Endothelial cell of umbilical vein (primary cell): ENCODE measurements around the gene MYMK.

ENCODE experiments used
- EZH2 ChIP-seq: IDR thresholded peaks from 2 replicates; pipeline ENCODE4 v1.6.1; 2012; ENCODE audit warnings: borderline replicate concordance, low read depth, mild to moderate bottlenecking, moderate library complexity, low read length, inconsistent platforms; ENCODE audit not compliant: severe bottlenecking
- GATA2 ChIP-seq: IDR thresholded peaks from 2 replicates; pipeline ENCODE4 v1.7.0; 2011; ENCODE audit warnings: low read depth, mild to moderate bottlenecking, moderate library complexity, mixed read lengths, low read length; ENCODE audit not compliant: insufficient read length, insufficient read depth
- JUN ChIP-seq: IDR thresholded peaks from 2 replicates; pipeline ENCODE4 v1.6.1; 2011; ENCODE audit warnings: borderline replicate concordance, low read depth; ENCODE audit not compliant: insufficient read length, insufficient read depth
- POLR2A ChIP-seq: IDR thresholded peaks from 2 replicates; pipeline ENCODE4 v1.6.1; 2012; ENCODE audit warnings: low read depth, mild to moderate bottlenecking, control low read depth, low read length
- POLR2AphosphoS5 ChIP-seq: IDR thresholded peaks from 2 replicates; pipeline ENCODE4 v1.6.1; 2012; ENCODE audit warnings: low read depth, mild to moderate bottlenecking, control low read depth, low read length, moderate library complexity; ENCODE audit not compliant: insufficient read depth
- TF ChIP-seq, protein P1 (sequence below), 2 donors: IDR thresholded peaks; 1 replicate in 1 of 2; 2 replicates in 1 of 2; pipeline ENCODE4 v1.5.1; 2011; ENCODE audit warnings: low read length in 2 of 2, mild to moderate bottlenecking in 2 of 2, moderate library complexity in 2 of 2, control low read depth in 1 of 2, inconsistent platforms in 1 of 2, low read depth in 1 of 2; ENCODE audit not compliant: insufficient read depth in 1 of 2; ENCODE audit errors: extremely low read depth in 1 of 2
- TF ChIP-seq, protein P2 (sequence below): IDR thresholded peaks from 2 replicates; pipeline ENCODE4 v1.6.1; 2011; ENCODE audit not compliant: insufficient read depth, insufficient read length

DNA sequence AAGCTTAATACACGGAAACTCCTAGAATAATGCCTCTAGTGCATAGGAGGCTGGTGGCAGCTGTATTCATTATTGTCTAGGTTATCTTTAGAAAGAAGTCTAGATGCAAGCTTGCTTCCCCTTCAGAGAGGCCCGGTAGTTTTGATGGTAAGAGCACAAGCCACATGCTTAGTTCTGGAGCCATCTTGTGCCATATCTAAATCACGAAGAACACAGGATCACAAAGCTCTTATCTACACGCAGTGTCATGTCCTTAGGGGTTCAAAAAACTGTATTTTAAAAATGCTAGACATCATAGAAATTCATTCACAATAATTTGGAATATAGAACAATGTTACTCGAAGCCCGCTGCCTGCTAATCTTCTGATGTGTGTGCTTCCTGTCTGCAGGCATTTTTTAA is 58.8 kb downstream of the MYMK start:
- TF ChIP-seq JUN (no peak), POLR2A (no peak), POLR2AphosphoS5 (no peak), EZH2 (no peak), GATA2 (no peak)
- TF ChIP-seq, protein P1, sequence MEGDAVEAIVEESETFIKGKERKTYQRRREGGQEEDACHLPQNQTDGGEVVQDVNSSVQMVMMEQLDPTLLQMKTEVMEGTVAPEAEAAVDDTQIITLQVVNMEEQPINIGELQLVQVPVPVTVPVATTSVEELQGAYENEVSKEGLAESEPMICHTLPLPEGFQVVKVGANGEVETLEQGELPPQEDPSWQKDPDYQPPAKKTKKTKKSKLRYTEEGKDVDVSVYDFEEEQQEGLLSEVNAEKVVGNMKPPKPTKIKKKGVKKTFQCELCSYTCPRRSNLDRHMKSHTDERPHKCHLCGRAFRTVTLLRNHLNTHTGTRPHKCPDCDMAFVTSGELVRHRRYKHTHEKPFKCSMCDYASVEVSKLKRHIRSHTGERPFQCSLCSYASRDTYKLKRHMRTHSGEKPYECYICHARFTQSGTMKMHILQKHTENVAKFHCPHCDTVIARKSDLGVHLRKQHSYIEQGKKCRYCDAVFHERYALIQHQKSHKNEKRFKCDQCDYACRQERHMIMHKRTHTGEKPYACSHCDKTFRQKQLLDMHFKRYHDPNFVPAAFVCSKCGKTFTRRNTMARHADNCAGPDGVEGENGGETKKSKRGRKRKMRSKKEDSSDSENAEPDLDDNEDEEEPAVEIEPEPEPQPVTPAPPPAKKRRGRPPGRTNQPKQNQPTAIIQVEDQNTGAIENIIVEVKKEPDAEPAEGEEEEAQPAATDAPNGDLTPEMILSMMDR (IDR thresholded peaks at IDR 0.05; ENCODE audit: extremely low read depth in 1 of 2, insufficient read depth in 1 of 2, low read depth in 1 of 2, low read length in 2 of 2) = no peak
- TF ChIP-seq, protein P2, sequence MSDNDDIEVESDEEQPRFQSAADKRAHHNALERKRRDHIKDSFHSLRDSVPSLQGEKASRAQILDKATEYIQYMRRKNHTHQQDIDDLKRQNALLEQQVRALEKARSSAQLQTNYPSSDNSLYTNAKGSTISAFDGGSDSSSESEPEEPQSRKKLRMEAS = no peak
